Activated B cell treated with CpG ODN at 0.5 μM for 24 hours (primary cell): ENCODE data around the gene TRPV2. TPM values are rescaled to one million over a fixed set of nuclear protein-coding genes. Genes with fewer than 3 reads are reported as not detected.

Experiments
- ATAC-seq: fragments of 200-7000 bp; cut with Tn5 transposase; one replicate; pipeline ENCODE4 v1.10.0; 2021; ENCODE audit warnings: low read depth, mild to moderate bottlenecking, moderate library complexity
- CTCF ChIA-PET: fragments of 350-600 bp; sonication (Branson Sonifier 250); formaldehyde crosslinking; loops from one replicate; lab custom pipeline; 2021; ENCODE audit warnings: antibody characterized with exemption; lab: Charles Lee
- POLR2A ChIA-PET: fragments of 350-600 bp; sonication (Branson Sonifier 250); formaldehyde crosslinking; loops from one replicate; lab custom pipeline; 2021; ENCODE audit warnings: antibody characterized with exemption; lab: Charles Lee
- DNase-seq: peaks from one replicate; pipeline ENCODE4 v3.0.0; 2022
- H3K27ac Mint-ChIP-seq: one replicate; pipeline ENCODE4 v1.8.0; 2020; ENCODE audit warnings: mixed read lengths
- H3K27me3 Mint-ChIP-seq: one replicate; pipeline ENCODE4 v1.8.0; 2021; ENCODE audit warnings: mixed read lengths
- H3K36me3 Mint-ChIP-seq: one replicate; pipeline ENCODE4 v1.8.0; 2021; ENCODE audit warnings: low read depth, mixed read lengths
- H3K4me1 Mint-ChIP-seq: one replicate; pipeline ENCODE4 v1.8.0; 2021; ENCODE audit warnings: mixed read lengths
- H3K4me3 Mint-ChIP-seq: one replicate; pipeline ENCODE4 v1.8.0; 2020; ENCODE audit warnings: mild to moderate bottlenecking, mixed read lengths
- H3K9me3 Mint-ChIP-seq: one replicate; pipeline ENCODE4 v1.8.0; 2020; ENCODE audit warnings: mixed read lengths
- CTCF ChIP-seq: fragments of 200-600 bp; IDR thresholded peaks from one replicate; pipeline ENCODE4 v1.8.0; 2022; ENCODE audit warnings: antibody characterized with exemption, mild to moderate bottlenecking
- intact Hi-C: fragments of 100-400 bp; cut with micrococcal nuclease; formaldehyde crosslinking; loops from one replicate; pipeline ENCODE4 v1.15.1; 2024
- total RNA-seq: library from RNA; stranded (reverse); gene quantifications from 2 replicates; pipeline ENCODE4 v1.2.3, GENCODE V29; 2022

The TRPV2 gene
- total RNA-seq, 1 donor from 2014 or later, result 65.8 TPM

GRCh38 chr17:16459271-16459670, 43.9 kb downstream of the TRPV2 start:
- CTCF ChIA-PET, result no interaction called here
- H3K9me3 Mint-ChIP-seq, result no peaks in the 10 kb centered on the region
- no peaks in the 10 kb centered on the region for H3K27me3 Mint-ChIP-seq
- ATAC-seq (no peak), DNase-seq (no peak)
- no peaks in the 10 kb centered on the region for H3K4me1 Mint-ChIP-seq
- H3K27ac Mint-ChIP-seq, result no peak overlapping the region
- no peaks in the 10 kb centered on the region for H3K36me3 Mint-ChIP-seq
- POLR2A ChIA-PET, result no interaction called here
- intact Hi-C loops, result no loop called here
- no peak for TF ChIP-seq CTCF
- no peak overlapping the region for H3K4me3 Mint-ChIP-seq

- intact Hi-C loops, result no loop called here
- ATAC-seq, result no peak
- Mint-ChIP-seq H3K4me1 (no peaks in the 10 kb centered on the region), H3K4me3 (no peak overlapping the region), H3K27me3 (no peaks in the 10 kb centered on the region), H3K9me3 (no peaks in the 10 kb centered on the region), H3K36me3 (no peaks in the 10 kb centered on the region), H3K27ac (no peak overlapping the region)
- no peak for TF ChIP-seq CTCF
- DNase-seq, result no peak
- ChIA-PET POLR2A (no interaction called here), CTCF (no interaction called here)
Observed at GRCh38 chr17:16459855-16460550, 44.6 kb downstream of the TRPV2 start.

GRCh38 chr17:16460796-16461605, 45.6 kb downstream of the TRPV2 start:
- ATAC-seq, result no peak
- CTCF ChIA-PET, result no interaction called here
- no peak overlapping the region for H3K27ac Mint-ChIP-seq
- TF ChIP-seq CTCF, result no peak
- intact Hi-C loops, result no loop called here
- DNase-seq, result no peak
- H3K4me3 Mint-ChIP-seq, result no peak overlapping the region
- no peaks in the 10 kb centered on the region for H3K36me3 Mint-ChIP-seq
- H3K4me1 Mint-ChIP-seq, result no peaks in the 10 kb centered on the region
- POLR2A ChIA-PET, result no interaction called here
- no peaks in the 10 kb centered on the region for H3K27me3 Mint-ChIP-seq
- no peaks in the 10 kb centered on the region for H3K9me3 Mint-ChIP-seq

GRCh38 chr17:16461606-16461866, 46.2 kb downstream of the TRPV2 start:
- ChIA-PET CTCF (no interaction called here), POLR2A (no interaction called here)

More at GRCh38 chr17:16461606-16461866, 46.2 kb downstream of the TRPV2 start:
- Mint-ChIP-seq H3K9me3 (no peaks in the 10 kb centered on the region), H3K27me3 (no peaks in the 10 kb centered on the region), H3K4me3 (no peak overlapping the region), H3K27ac (no peak overlapping the region), H3K4me1 (no peaks in the 10 kb centered on the region), H3K36me3 (no peaks in the 10 kb centered on the region)
- ATAC-seq (no peak), DNase-seq (no peak)
- intact Hi-C loops, result no loop called here
- no peak for TF ChIP-seq CTCF
